ENCODE data around the gene WAPL.

GRCh38 chr10:86385806-86386205 lies 135.8 kb downstream of the WAPL start:
- TF ChIP-seq CTCF (conservative IDR thresholded peaks at IDR 0.05; ENCODE audit: low read depth, low read length): no peak
- TF ChIP-seq EZH2 (IDR thresholded peaks at IDR 0.05; ENCODE audit: borderline replicate concordance, low read depth, low read length, poor library complexity, severe bottlenecking): no peak
